HEK293T (cell line): ENCODE results near the gene GTF2A2.

Experiments
- ARNT ChIP-seq: fragments of 450-650 bp; IDR thresholded peaks from 2 replicates; pipeline ENCODE4 v1.6.1; 2017; ENCODE audit warnings: mild to moderate bottlenecking
- FOXK2 ChIP-seq: fragments of 450-650 bp; IDR thresholded peaks from 2 replicates; pipeline ENCODE4 v1.6.1; 2016; ENCODE audit warnings: mild to moderate bottlenecking
- L3MBTL2 ChIP-seq: fragments of 450-650 bp; conservative IDR thresholded peaks from 2 replicates; pipeline ENCODE4 v1.6.1; 2016; ENCODE audit warnings: mild to moderate bottlenecking
- LEF1 ChIP-seq: fragments of 450-650 bp; IDR thresholded peaks from 2 replicates; pipeline ENCODE4 v1.6.1; 2017; ENCODE audit warnings: mild to moderate bottlenecking, borderline replicate concordance
- SP1 ChIP-seq: fragments of 450-650 bp; IDR thresholded peaks from 2 replicates; pipeline ENCODE4 v1.6.1; 2017
- SUZ12 ChIP-seq: fragments of 450-650 bp; IDR thresholded peaks from 2 replicates; pipeline ENCODE4 v1.6.1; 2016; ENCODE audit warnings: mild to moderate bottlenecking

GRCh38 chr15:59646277-59646676 is 11.0 kb downstream of the GTF2A2 start:
- TF ChIP-seq SUZ12 (no peak), ARNT (no peak), SP1 (no peak), FOXK2 (no peak), L3MBTL2 (no peak), LEF1 (no peak)
